Body of pancreas (tissue), 4 donors: ENCODE measurements around the gene TEPSIN. TPM values are rescaled to one million over a fixed set of nuclear protein-coding genes. Genes with fewer than 3 reads are reported as not detected.

Source experiments
- ATAC-seq: fragments of 150-250 bp; one replicate; pipeline ENCODE4 v1.9.1; 2016
- DNase-seq, 4 donors: peaks; one replicate each; pipeline ENCODE4 v3.0.0-alpha.2; 2019
- H3K27ac ChIP-seq, 4 donors: fragments of 200-600 bp; sonication (generic); 1 replicate in 3 of 4; 2 replicates in 1 of 4; pipeline versions ENCODE4 v1.5.1 to v1.6.1; 2016 to 2019; ENCODE audit warnings: mild to moderate bottlenecking in 1 of 4, mixed read lengths in 1 of 4, moderate library complexity in 1 of 4
- H3K27me3 ChIP-seq, 2 donors: fragments of 200-600 bp; sonication (generic); one replicate each; pipeline ENCODE4 v1.6.0; 2016; ENCODE audit warnings: mild to moderate bottlenecking in 1 of 2
- H3K36me3 ChIP-seq, 2 donors: fragments of 200-600 bp; sonication (generic); replicated peaks in 1 of 2; 2 replicates each; pipeline ENCODE4 v1.5.1; 2016; ENCODE audit warnings: low read depth in 2 of 2; ENCODE audit not compliant: insufficient read depth in 1 of 2
- H3K4me1 ChIP-seq: fragments of 200-600 bp; sonication (generic); one replicate; pipeline ENCODE4 v1.6.0; 2016
- H3K4me3 ChIP-seq, 2 donors: fragments of 200-600 bp; sonication (generic); 1 replicate in 1 of 2; 2 replicates in 1 of 2; pipeline ENCODE4 v1.5.1; 2016 to 2019
- H3K9me3 ChIP-seq, 3 donors: fragments of 200-600 bp; sonication (generic); 1 replicate in 2 of 3; 2 replicates in 1 of 3; pipeline ENCODE4 v1.5.1; 2016
- POLR2A ChIP-seq, 3 donors: fragments of 450-650 bp; IDR thresholded peaks; one replicate each; pipeline ENCODE4 v1.6.1; 2016; ENCODE audit warnings: antibody characterized with exemption in 3 of 3, mild to moderate bottlenecking in 2 of 3
- WGBS, 2 donors: methylation state at CpG; one replicate each; pipeline ENCODE4 v1.1.5; 2017; 5-methylcytosine and 5-hydroxymethylcytosine counted together
- intact Hi-C: fragments of 100-400 bp; cut with DNase I; formaldehyde crosslinking; loops from one replicate; pipeline ENCODE4 v1.15.1; 2023
- total RNA-seq, 2 donors: library from RNA; depleted of rRNA; stranded (reverse); fragments of >200 nt; gene quantifications; one replicate each; pipeline ENCODE4 v1.1.0, GENCODE V29; 2016
- TF ChIP-seq, protein P1 (sequence below), 7 experiments: fragments of 450-650 bp in 4 of 7; fragments of 200-600 bp in 3 of 7; sonication (generic) in 3 of 7; IDR thresholded peaks; one replicate each; pipeline ENCODE4 v1.5.1; 2016 to 2019; ENCODE audit warnings: antibody characterized with exemption in 7 of 7

TEPSIN gene
- total RNA-seq, 2 donors from 2014 or later, result 31.9 to 102 TPM

- Histone ChIP-seq H3K27ac (no peak overlapping the region), H3K4me3 (no peak overlapping the region), H3K36me3 (peaks cover 5 to 29% of the 10 kb centered on the region in 2 donors), H3K27me3 (no peaks in the 10 kb centered on the region), H3K9me3 (no peaks in the 10 kb centered on the region), H3K4me1 (peaks cover under 1% of the 10 kb centered on the region)
- intact Hi-C loops, result loop anchor here (10.0 kb wide), 1 partner anchor 204 kb away; no protein-coding TSS in a partner anchor
- 89 to 92% methylated on average over 22 to 24 of the region's 24 CpGs for WGBS, 2 donors
- TF ChIP-seq, protein P1, sequence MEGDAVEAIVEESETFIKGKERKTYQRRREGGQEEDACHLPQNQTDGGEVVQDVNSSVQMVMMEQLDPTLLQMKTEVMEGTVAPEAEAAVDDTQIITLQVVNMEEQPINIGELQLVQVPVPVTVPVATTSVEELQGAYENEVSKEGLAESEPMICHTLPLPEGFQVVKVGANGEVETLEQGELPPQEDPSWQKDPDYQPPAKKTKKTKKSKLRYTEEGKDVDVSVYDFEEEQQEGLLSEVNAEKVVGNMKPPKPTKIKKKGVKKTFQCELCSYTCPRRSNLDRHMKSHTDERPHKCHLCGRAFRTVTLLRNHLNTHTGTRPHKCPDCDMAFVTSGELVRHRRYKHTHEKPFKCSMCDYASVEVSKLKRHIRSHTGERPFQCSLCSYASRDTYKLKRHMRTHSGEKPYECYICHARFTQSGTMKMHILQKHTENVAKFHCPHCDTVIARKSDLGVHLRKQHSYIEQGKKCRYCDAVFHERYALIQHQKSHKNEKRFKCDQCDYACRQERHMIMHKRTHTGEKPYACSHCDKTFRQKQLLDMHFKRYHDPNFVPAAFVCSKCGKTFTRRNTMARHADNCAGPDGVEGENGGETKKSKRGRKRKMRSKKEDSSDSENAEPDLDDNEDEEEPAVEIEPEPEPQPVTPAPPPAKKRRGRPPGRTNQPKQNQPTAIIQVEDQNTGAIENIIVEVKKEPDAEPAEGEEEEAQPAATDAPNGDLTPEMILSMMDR (IDR thresholded peaks at IDR 0.05), result no peak
- no peak for TF ChIP-seq POLR2A (IDR thresholded peaks at IDR 0.05)
- DNase-seq, result no peak
- ATAC-seq, result no peak
Measured at GRCh38 chr17:81280571-81280970, 41.7 kb upstream of the TEPSIN start.

DNA sequence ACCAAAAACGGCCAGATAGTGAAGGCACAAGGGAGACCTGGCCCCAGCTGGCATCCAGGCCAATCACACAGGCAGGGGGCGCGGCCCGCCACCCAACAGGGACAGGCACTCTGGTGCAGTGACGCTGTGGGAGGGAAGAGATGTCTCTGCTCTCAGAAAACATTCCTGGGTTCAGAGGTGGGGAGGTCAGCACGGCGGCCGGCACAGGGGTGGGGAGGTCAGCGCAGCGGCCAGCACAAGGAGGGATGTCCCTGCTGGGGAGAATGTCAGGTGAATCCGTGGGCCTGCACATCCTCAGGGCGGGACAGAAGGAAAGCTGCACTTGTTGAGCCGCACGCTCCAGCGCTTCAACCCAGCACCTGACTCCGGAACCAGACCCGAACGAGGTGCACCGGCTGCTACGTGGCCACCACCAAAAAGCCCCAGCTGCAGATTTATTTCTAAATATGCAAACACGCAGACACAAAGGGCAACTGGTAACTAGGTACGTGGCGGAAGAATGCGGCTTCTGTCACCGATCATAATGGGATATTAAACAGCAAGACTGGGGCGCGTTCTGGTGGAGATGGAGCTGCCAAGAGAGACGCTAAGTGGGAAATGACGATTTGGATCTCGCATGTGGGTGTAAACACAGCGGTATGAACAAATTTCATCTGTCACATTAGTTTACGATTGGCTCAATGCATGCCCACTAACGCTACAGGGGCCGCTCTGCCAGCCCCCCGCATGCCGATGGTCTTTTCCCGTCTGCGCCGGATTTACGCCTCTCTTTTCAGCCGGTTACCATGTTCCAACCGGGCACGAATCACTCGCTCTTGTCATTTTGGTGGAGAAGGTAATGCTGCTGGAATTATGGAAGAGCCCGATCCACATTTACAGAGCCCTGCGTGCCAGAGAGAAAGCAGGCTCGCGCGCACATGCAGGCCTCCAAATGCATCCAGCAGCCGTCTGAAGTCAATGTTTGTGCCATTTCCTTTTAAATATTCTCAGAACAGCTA, 40.7 kb upstream of the TEPSIN start:
- TF ChIP-seq, protein P1 (IDR thresholded peaks at IDR 0.05), result no peak
- no peak for TF ChIP-seq POLR2A (IDR thresholded peaks at IDR 0.05)
- Histone ChIP-seq H3K4me3 (no peak overlapping the region), H3K27ac (no peak overlapping the region), H3K27me3 (no peaks in the 10 kb centered on the region), H3K4me1 (no peaks in the 10 kb centered on the region), H3K9me3 (no peaks in the 10 kb centered on the region), H3K36me3 (peaks cover 5 to 34% of the 10 kb centered on the region in 2 donors)
- 93 to 94% methylated on average over 48 to 50 of the region's 50 CpGs for WGBS, 2 donors
- intact Hi-C loops, result loop anchor here (10.0 kb wide), 2 partner anchors 205 to 415 kb away; no protein-coding TSS in a partner anchor
- no peak for ATAC-seq
- no peak for DNase-seq

GRCh38 chr17:81278831-81279230, 40.0 kb upstream of the TEPSIN start:
- Histone ChIP-seq H3K36me3 (peaks cover 5 to 38% of the 10 kb centered on the region in 2 donors), H3K27ac (no peak overlapping the region)
- 80 to 93% methylated on average over 1 to 8 of the region's 8 CpGs for WGBS, 2 donors

DNA sequence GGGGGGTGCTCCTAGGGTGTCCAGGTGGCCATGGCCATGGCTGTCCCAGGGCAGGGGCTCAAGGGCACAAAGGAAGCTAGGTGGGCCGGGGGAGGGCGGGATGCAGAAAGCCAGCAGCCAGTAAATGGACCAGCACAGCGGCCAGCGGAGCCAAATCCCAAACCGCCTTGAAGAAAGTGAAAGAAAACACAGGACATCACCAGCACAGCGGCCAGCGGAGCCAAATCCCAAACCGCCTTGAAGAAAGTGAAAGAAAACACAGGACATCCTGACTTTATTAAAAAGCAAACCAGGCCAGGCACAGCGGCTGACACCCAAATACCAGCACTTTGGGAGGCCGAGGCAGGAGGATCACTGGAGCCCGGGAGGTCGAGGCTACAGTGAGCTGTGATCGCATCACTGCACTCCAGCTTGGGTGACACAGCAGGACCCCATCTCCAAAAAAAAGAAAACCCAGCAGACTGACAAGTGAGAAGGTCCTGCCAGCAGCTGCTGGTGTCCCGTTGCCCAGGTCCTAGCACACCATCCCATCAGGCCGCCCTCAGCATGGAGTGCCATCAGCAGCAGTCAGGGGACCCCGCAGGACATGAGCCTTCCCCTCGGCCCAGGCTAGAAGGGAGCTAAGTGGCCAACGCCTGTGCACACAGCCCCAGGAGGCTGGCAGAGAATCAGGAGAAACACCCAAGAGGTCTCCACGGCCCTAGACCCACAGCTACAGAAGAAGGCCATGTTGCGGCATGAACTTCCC, 39.3 kb upstream of the TEPSIN start:
- H3K27me3 ChIP-seq, result no peaks in the 10 kb centered on the region
- no peaks in the 10 kb centered on the region for H3K9me3 ChIP-seq
- no peak overlapping the region for H3K27ac ChIP-seq
- WGBS, 2 donors, result 90 to 94% methylated on average over 14 to 20 of the region's 20 CpGs
- H3K4me3 ChIP-seq, result no peak overlapping the region
- intact Hi-C loops, result loop anchor here (10.0 kb wide), 1 partner anchor 417 kb away; no protein-coding TSS in a partner anchor
- H3K36me3 ChIP-seq, result peaks cover 5 to 38% of the 10 kb centered on the region in 2 donors
- ATAC-seq (no peak), DNase-seq (no peak)
- no peaks in the 10 kb centered on the region for H3K4me1 ChIP-seq
- TF ChIP-seq POLR2A (IDR thresholded peaks at IDR 0.05), result no peak
- TF ChIP-seq, protein P1 (IDR thresholded peaks at IDR 0.05), result no peak

More at GRCh38 chr17:81278831-81279230, 40.0 kb upstream of the TEPSIN start:
- H3K4me1 ChIP-seq, result no peaks in the 10 kb centered on the region
- intact Hi-C loops, result loop anchor here (10.0 kb wide), 1 partner anchor 416 kb away; no protein-coding TSS in a partner anchor
- no peak for TF ChIP-seq POLR2A (IDR thresholded peaks at IDR 0.05)
- TF ChIP-seq, protein P1 (IDR thresholded peaks at IDR 0.05), result no peak
- no peak for DNase-seq
- H3K4me3 ChIP-seq, result no peak overlapping the region
- no peaks in the 10 kb centered on the region for H3K27me3 ChIP-seq
- ATAC-seq, result no peak
- no peaks in the 10 kb centered on the region for H3K9me3 ChIP-seq
